GM18519 (cell line): ENCODE measurements around the gene SLC35F3.

Experiments
- ATAC-seq: cut with Tn5 transposase; IDR thresholded peaks from one replicate; pipeline ENCODE4 v1.9.1; 2021; ENCODE audit warnings: mild to moderate bottlenecking, moderate library complexity; ENCODE audit not compliant: unreplicated experiment, low FRiP score

Gene SLC35F3

DNA sequence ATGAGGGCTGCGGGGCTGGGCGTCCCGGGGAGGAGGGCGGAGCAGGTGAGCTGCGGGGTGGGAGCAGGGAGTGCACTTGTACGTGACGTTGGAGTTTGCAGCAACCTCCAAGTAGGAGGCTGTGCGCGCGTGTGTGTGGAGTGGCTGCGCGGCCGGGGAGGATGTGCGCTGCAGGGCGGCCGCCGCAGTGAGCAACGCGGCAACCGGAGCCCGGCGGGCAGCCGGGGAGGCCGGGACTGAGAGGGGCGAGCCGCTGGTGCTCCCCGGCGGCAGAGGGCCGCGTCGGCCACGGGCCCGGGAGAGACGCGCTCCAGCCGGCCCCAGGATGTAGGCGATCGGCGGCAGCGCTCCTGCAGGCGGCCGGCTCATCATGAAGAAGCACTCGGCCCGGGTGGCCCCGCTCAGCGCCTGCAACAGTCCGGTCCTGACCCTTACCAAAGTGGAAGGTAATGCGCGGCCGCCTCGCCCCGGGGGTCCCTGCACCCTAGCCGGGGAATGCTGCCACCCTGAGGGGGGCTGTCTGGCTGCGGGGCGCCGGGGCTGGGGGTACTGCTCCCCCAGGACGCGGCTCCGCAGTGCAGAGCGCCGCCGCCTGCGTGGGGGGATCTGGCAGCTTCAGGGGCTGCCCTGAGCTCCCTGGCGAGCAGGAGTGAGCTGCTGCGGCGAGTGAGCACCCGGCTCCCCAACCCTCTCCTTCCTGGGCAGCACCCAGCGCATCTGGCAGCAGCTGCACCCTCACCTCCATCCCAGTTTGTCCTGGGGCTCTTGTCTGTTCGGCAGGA is 309.8 kb downstream of the SLC35F3 start:
- ATAC-seq, result peak; percentile 42

DNA sequence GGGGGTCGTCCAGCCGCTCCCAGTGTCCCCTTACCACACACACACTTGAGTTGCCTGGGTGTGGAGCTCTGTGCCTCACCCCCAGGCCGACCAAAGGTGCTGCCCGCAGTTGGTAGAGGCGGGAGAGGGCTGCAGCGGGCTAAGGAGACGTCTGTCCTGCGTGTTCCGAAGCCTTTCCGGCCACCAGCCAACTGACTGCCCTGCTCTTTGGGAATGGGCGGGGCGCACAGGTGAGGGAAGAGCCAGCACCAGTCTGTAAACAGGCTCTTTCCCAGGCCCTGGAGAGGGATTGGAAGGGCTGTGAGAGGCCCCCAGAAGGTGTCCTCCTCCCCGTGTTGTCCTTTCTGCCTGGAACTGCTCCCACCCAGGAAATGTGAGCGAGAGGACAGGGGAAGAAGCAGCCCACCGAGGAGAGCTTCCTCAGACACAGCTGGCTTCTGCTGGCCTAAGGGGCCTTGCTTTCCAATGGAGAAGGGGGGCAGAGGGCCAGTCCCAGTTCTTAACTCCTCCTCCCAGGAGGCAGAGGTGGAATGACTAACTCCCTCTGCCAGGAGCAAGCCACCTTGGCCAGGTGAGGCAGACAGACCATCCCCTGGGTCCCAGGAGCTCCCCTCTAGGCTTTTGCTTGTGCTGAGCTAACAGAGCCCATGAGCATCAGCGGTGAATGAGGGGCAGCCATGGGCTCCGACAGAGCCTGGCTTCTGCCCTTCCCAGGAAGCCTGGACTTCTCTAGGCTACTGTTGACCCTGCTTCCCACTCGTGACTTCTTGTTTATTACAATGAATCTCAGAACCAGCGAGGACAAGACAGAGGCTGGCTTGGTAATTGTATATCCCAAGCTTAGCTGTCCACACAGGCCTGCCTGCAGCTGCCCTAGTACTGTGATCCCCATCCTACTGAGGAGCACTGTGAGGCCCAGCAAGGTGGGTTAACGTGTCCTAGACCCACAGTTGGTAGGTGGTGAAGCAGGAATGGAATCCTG is 310.7 kb downstream of the SLC35F3 start:
- no peak for ATAC-seq

DNA sequence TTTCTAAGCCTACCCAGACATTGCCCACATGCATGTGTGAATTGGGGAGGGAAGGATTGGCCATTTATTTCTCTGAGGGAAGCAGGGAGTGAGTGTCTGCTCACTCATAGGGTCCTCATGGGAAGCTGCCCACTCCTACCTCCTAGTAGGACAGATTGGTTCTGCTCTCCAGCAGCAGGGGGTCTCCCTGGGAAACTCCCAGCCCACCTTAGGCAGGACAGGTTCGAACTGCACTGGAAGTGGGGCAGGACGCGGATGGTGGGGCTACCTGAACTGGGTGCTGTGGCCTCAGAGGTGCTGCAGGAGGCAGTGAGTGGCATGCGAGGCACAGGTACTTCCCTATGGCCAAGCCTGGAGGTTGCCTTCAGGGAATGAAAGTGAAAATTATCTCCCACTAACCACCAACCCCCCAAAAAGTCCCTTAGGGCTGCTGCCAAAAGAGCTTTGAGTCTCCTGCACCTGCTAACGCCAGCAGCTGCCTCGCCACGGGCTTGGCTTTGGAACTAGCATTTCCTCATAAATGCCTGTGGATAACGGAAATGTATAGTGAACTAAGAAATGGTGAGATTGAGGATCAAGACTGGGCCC is 311.7 kb downstream of the SLC35F3 start:
- ATAC-seq, result peak; percentile 35

DNA sequence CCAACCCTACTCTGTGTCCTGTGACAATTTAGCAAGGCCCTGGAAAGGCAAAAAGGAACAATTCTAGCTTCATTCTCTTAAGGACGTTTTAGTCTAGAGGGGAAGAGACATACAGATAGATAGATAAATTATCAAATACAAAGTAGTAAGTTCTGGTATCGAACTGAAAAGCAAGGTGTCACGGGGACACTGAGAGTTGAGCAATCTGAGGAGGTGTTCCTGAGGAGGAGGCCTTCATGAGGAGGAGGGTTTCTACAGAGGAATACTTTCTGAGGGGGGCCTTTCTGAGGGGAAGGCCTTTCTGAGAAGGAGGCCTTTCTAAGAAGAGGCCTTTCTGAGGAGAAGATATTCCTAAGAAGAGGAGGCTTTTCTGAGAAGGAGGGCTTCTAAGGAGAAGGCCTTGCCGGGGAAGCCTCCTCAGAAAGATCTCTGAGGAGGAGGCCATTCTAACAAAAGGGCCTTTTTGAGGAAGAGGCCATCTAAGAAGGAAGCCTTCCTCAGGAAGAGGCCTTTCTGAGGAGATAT is 312.9 kb downstream of the SLC35F3 start:
- ATAC-seq, result no peak

DNA sequence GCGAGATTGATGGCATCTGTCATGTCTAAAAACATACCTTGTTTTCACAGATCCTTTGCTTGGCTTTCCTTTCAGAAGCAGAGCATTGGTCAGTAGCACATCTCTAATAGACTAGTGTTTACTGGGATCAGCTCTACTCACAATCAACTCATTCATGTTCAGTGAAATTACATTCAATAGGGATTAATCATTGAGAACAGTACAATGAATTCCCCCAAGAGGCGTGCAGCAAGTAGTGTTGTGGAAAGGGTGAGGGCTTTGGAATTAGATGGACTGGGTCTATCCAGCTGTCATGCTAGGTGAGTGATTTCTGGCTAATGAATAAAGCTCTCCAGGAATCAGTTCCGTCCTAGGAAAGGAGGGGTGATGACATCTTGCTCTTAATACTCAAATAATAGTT is 313.6 kb downstream of the SLC35F3 start:
- ATAC-seq, result no peak

DNA sequence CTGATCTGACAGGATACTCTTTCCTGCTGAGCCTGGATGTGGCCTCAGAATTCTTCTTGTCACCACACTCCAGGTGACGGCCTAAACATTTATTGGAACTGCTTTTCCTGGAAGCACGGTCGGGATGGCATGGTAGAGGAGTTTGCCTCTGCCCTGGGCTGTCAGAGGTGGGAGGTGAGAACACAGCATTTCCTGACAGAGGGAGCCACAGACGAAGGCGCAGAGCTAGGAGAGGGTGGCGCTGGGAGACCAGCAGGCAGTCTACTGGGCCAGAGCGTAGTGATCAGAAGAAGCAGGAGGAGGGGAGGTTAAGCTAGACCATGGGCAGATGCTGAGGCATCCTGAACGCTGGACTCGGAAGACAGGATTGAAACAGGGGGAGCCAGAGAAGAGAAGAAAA is 315.2 kb downstream of the SLC35F3 start:
- no peak for ATAC-seq

DNA sequence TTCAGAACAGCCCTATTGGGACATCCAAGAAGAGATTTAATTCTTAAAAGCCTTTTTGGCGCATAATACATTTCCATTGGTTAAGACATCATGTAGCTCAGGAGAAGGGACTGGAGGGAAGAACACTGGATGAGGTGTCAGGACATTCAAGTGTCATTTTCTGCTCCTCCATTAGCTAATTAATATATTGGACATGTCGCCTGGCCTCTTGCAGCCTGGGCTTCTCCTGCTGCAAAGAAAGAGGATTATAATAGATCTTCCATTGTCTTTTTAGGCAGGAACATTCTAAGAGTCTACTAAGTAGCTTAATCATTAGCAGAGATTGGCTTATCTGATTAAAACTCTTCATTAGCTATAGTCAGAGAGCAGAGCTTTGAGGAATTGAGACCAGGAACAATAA is 317.1 kb downstream of the SLC35F3 start:
- ATAC-seq, result no peak

DNA sequence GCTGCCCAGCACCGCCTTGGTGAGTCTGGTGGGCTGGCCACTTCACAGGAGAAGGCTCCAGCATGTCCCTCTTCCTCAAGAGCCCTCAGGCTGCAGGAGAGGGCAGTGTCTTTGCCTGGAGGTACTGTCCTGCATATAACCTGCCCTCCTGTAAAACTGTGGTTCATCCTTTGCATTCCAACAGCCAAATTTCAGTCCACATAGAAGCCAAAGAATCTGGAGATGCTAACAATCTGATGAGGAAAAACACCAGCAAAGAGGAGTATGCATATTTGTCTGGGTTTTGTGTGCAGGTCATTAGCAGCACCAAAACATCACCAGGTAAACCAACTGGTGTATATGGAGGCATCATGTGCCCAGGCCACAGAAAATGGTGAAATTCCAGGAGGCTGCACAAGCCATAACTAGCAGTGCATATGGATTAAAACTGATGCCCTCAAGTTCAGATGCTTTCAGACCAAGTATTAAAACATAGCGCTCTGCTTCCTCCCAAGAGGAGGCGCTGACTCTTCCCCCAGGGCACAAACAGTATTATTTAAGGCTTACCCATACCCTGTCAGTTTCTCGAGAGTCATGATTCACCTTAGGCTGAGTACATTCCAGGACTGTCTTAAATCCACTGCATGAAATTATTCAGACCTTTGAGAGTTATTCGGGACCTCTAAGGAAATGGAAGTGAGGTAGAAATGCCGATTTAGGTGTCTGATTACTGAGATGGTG is 318.2 kb downstream of the SLC35F3 start:
- ATAC-seq, result no peak

DNA sequence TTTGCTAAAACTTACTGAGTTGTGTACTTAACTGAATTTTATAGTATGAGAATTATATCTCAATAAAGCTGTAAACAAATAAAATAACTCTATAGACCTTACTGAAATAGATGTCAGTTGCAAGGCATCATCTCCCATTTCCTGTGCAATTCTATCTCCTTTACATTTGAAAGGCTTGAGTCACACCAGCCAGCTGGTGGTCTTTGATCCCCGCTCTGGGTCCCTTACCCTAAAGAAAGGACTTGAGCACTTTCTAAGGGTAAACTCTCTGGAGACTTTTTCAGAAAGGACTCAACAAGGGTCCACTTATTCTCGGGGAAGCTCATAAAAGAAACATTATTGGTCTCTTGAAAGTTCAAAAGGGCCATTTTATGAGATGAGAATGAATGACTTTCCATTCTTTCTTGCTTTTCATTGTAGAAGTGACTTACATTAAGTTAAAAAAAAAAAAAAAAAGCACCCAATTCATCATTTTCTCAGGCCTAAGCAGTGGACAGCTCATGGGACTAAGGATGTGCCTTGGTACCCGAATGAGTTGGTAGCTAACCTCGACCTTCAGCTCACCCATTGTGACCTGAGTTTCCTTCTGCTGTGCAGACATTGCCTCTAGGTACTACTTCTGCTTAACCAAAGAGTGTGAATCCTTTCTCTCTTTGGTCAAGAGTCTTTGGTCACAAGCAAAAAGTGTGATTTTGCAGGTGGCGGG is 321.8 kb downstream of the SLC35F3 start:
- no peak for ATAC-seq

DNA sequence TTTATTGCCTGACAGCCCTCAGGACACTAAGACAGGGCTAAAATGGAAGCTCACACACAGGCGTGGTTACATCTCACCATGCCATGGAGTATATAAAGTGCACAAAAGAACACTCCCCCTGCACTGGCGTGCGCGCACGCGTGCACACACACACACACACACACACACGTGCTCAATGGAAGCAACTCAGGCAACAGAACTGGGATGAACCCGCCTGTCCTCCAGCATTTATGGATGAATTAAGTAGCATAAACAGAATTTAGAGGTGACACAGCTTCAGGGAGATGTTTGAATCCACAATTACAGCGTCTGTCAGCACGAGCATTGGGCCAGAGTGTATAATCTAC is 322.3 kb downstream of the SLC35F3 start:
- no peak for ATAC-seq

DNA sequence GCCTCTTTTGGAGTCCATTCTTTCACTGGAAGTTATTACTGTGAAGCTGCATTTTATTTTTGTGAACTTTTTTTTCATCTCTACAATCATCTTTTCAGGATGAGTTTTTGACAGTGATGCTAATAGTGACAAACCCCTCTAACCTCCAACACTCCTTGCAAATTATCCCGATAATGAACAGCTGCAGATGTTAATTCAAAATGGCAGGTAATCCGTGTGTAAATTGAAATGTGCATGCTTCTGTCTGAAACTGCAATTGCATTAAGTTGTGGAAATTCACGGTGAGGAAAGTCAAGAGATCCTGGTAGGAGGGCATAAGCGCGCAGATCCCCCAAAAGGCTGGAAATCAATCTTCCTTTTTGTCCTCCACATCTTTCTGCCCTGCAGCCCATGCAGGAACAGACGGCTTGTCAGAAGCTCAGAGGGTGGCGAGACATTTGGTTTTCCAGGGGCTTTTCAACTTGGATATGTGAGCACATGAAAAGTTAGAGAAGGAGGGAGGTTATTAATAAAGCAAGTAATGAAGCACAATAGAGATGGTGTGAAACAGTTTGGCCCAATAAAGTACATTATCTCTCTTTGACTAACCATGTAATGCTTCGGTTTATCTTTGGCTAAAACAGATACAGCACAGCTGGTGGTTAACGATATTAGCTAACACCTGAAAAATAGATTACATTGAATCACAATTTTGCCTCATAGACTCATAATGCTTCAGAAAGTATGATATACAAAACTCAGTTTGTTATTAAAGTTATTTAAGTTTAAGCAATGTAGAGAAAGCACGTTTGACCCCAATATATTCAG is 325.3 kb downstream of the SLC35F3 start:
- ATAC-seq, result no peak

DNA sequence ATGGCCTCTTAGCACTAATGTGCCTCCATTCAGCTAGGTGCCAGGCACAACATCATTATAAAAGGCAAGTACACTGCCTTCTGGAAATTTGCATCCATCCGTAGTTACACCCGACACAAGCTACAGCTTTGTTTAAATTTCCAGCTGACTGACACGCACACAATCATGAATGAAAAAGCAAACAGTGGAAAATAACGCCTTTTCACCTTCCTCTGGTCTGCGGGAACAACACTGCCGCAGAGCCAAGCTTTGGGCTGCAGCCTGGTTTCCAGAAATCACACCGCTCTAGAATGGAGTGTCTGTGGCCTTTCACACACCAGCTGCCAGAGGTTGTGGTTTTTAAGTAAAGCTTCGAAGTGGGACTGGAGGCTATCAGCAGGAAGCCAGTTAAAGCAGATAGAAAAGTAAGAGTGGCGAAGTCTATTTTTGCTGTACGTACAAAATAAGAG is 326.0 kb downstream of the SLC35F3 start:
- ATAC-seq, result no peak

DNA sequence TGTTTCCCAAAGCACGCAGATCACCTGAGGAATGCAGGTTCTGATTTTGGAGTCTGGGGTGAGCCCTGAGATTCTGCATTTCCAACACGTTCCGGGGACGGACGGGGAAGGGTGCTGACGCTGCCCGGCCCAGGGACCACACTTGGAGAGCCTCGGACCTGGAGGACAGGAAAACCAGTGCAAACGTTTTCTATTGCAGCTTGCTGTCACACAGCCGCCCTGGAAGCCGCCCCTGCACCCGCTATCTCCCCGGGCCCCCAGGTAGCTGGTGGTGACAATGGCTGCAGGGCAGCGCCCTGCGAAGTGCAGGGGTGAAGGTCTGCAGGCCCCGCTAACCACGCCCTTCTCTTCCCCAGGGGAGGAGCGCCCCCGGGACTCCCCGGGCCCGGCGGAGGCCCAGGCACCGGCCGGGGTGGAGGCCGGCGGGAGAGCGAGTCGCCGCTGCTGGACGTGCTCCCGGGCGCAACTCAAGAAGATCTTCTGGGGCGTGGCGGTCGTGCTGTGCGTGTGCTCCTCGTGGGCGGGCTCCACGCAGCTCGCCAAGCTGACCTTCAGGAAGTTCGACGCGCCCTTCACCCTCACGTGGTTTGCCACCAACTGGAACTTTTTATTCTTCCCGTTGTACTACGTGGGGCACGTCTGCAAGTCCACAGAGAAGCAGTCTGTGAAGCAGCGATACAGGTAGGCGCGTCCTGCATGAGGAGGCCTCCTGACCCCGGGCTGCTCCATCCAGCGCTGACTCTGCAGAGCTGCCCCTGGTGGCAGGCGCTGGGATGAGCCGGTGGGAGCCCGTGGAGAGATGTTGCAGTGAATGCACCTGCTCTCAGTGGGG is 326.8 kb downstream of the SLC35F3 start:
- no peak for ATAC-seq

DNA sequence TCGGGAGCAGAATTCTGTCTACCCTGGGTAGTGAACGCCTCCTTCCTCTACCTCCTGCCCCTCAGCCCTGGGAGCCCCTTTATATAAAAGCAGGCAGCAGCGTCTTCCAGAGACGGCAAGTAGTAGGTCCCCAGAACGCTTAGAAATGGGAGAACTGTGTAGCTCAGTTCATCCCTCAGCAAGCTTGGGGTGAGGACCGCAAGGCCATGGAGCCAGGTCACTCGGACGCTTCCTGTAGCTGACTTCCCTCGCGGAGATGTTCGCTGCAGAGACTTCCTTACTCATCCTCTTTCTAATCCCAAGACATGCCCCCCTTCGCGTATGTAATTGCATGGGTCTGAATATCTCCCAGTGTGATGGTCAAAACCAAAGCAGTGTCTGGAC is 327.4 kb downstream of the SLC35F3 start:
- no peak for ATAC-seq

DNA sequence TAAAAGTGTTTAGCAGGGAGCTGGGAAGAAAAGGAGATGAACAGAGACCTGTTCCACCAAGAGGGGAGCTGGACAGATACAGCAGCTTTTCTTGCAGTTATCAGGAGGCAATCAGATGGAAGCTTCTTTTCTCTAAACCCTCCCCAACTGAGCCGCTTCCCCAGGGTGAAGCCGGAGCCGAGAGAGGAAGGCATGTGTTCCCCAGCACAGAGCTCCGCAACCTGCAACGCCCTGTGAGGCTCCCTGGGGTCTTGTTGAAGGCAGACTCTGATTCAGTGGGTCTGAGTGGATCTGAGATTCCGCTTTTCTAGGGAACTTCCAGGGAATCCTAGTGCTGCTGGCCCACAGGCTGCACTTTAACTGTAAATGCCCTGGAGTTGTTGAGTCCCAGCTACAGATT is 329.7 kb downstream of the SLC35F3 start:
- ATAC-seq, result no peak

DNA sequence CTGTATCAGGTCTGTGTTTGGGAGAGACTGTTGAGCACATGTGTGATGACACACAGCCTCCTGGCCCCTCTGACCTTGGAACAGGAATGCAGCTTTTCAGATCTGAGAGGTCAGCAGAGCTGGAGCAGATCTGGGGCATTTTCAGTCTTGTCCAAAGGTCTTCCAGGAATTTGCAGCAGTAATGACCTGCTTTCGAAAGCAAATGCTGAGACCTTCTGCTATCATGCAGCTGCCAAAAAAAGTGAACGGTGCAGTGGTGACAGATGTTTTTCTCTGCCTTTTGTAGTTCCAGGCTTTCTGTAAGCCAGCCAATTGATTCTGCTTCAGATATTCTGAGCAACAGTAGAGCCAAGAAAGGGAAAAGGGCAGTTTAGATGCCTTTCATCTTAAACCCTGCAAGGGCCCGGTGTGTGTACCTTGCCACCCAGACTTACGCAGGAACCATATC is 331.0 kb downstream of the SLC35F3 start:
- no peak for ATAC-seq

DNA sequence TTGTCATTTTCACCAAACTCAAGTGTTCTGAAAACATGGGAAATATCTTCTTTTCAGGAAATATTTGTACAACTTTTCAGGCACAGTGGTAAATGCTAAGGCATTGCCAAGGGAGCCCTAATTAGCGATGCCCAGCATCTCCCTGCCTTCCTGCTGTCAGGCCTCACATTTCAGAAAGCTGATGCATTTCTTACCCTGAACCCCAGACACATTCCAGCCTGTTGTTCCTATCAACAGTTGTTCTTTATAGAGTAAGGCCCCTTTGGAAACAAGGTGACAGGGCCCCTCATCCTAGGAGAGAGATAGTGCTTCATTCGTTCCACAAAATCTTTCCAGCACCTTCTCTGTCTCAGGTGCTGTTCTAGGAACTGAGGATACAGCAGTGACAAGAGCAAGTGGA is 332.9 kb downstream of the SLC35F3 start:
- no peak for ATAC-seq

DNA sequence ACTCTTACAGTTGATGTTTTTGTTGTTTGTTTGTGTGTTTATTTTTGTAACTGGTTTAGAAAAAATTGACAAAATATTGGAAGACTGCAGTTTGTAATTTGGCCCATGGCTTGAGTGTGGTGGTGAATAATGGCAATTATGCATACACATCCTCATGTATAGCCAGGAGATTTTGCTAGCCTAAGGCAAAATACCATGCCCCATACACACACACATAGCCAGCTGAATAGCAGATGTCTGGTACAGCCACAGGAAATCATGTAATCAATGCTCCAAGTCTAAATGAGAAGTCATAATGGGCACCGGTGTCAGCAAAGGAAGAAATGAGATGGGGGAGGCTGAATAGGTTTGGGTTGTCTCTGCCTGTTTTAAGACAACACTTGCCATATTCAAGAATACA is 333.6 kb downstream of the SLC35F3 start:
- no peak for ATAC-seq
